H1 (cell line): ENCODE results near the gene SSTR3. TPM values are rescaled to one million over a fixed set of nuclear protein-coding genes. Genes with fewer than 3 reads are reported as not detected.

Experiments used
- CTCF ChIA-PET: fragments of 300-600 bp; sonication (Branson Sonifier 250); formaldehyde crosslinking; loops from one replicate; lab custom pipeline; 2021; ENCODE audit not compliant: partially characterized antibody; lab: Charles Lee
- POLR2A ChIA-PET: fragments of 300-600 bp; sonication (Branson Sonifier 250); formaldehyde crosslinking; loops from one replicate; lab custom pipeline; 2021; ENCODE audit warnings: inconsistent platforms; ENCODE audit not compliant: partially characterized antibody; lab: Charles Lee
- DNase-seq, 2 experiments: peaks; one replicate each; pipeline versions ENCODE4 v3.0.0 to v3.0.0-alpha.2; 2010 to 2022; ENCODE audit warnings: low spot score in 2 of 2, low read depth in 1 of 2, mixed read lengths in 1 of 2
- FAIRE-seq: peaks from 2 replicates; lab custom pipeline; 2011; peaks lifted over from hg19 to GRCh38; lab: Jason Lieb, UNC
- H2AFZ ChIP-seq: 2 replicates; pipeline ENCODE4 v1.8.1; 2012; ENCODE audit warnings: low read length, inconsistent platforms
- H2AK5ac ChIP-seq: 2 replicates; pipeline ENCODE4 v1.6.1; 2013; ENCODE audit warnings: low read depth, low read length
- H2BK120ac ChIP-seq: replicated peaks from 2 replicates; pipeline ENCODE3; 2013; ENCODE audit warnings: low read depth, low read length, inconsistent platforms
- H2BK12ac ChIP-seq: 2 replicates; pipeline ENCODE4 v1.6.1; 2013; ENCODE audit warnings: low read depth, low read length
- H2BK15ac ChIP-seq: 2 replicates; pipeline ENCODE4 v1.6.1; 2013; ENCODE audit warnings: low read length
- H2BK20ac ChIP-seq: 2 replicates; pipeline ENCODE4 v1.6.1; 2013; ENCODE audit warnings: low read length
- H2BK5ac ChIP-seq: 2 replicates; pipeline ENCODE4 v1.6.1; 2013; ENCODE audit warnings: low read depth, low read length
- H3K14ac ChIP-seq: 2 replicates; pipeline ENCODE4 v1.6.1; 2013; ENCODE audit warnings: inconsistent platforms; ENCODE audit not compliant: insufficient read length
- H3K18ac ChIP-seq: 2 replicates; pipeline ENCODE4 v1.6.1; 2013; ENCODE audit warnings: low read length; ENCODE audit errors: extremely low read depth
- H3K23ac ChIP-seq: 2 replicates; pipeline ENCODE4 v1.6.1; 2013; ENCODE audit warnings: inconsistent platforms; ENCODE audit not compliant: insufficient read length
- H3K23me2 ChIP-seq: 2 replicates; pipeline ENCODE4 v1.6.1; 2013; ENCODE audit warnings: low read depth, low read length
- H3K27ac ChIP-seq: 2 replicates; pipeline ENCODE4 v1.6.1; 2011; ENCODE audit warnings: low read depth, low read length, inconsistent platforms
- H3K27me3 ChIP-seq, 4 experiments: replicated peaks in 1 of 4; 1 replicate in 1 of 4; 2 replicates in 3 of 4; pipeline versions ENCODE4 v1.6.1 to v1.8.1; 2011 to 2013; ENCODE audit warnings: low read length in 3 of 4, mild to moderate bottlenecking in 3 of 4, inconsistent platforms in 2 of 4, mixed read lengths in 2 of 4, moderate library complexity in 1 of 4; ENCODE audit not compliant: control insufficient read depth in 3 of 4, insufficient read depth in 3 of 4; ENCODE audit errors: extremely low read depth in 1 of 4
- H3K36me3 ChIP-seq, 4 experiments: 2 replicates each; pipeline versions ENCODE4 v1.6.1 to v1.8.1; 2011 to 2013; ENCODE audit warnings: mild to moderate bottlenecking in 4 of 4, low read length in 3 of 4, moderate library complexity in 2 of 4, control low read depth in 1 of 4, inconsistent platforms in 1 of 4; ENCODE audit not compliant: insufficient read depth in 4 of 4, control insufficient read depth in 2 of 4
- H3K4ac ChIP-seq: replicated peaks from 2 replicates; pipeline ENCODE3; 2013; ENCODE audit warnings: low read length, low read depth, mixed read lengths, inconsistent platforms; ENCODE audit not compliant: insufficient read length
- H3K4me1 ChIP-seq, 4 experiments: replicated peaks in 1 of 4; 1 replicate in 1 of 4; 2 replicates in 3 of 4; pipeline versions ENCODE4 v1.6.1 to v1.8.1; 2011 to 2013; ENCODE audit warnings: low read length in 3 of 4, inconsistent platforms in 2 of 4, mixed read lengths in 1 of 4; ENCODE audit not compliant: insufficient read depth in 4 of 4, control insufficient read depth in 3 of 4
- H3K4me2 ChIP-seq, 2 experiments: 2 replicates each; pipeline versions ENCODE4 v1.6.1 to v1.8.1; 2011 to 2013; ENCODE audit warnings: low read depth in 2 of 2, low read length in 2 of 2, control low read depth in 1 of 2, inconsistent platforms in 1 of 2, mild to moderate bottlenecking in 1 of 2; ENCODE audit not compliant: insufficient read depth in 1 of 2
- H3K4me3 ChIP-seq, 4 experiments: fragments of 200-600, 300-600 bp in 1 of 4; sonication (generic), shearing (Covaris generic), sonication (Bioruptor Twin) in 1 of 4; 2 replicates each; pipeline versions ENCODE4 v1.5.1 to v1.8.1; 2011 to 2016; ENCODE audit warnings: low read length in 4 of 4, low read depth in 3 of 4, control low read depth in 2 of 4, inconsistent platforms in 2 of 4, mild to moderate bottlenecking in 2 of 4, mixed read lengths in 1 of 4, moderate library complexity in 1 of 4; ENCODE audit not compliant: insufficient read depth in 2 of 4; ENCODE audit errors: extremely low read depth in 1 of 4
- H3K56ac ChIP-seq: replicated peaks from 2 replicates; pipeline ENCODE3; 2013; ENCODE audit warnings: low read depth, mild to moderate bottlenecking, mixed read lengths, low read length, inconsistent platforms; ENCODE audit not compliant: insufficient read length
- H3K79me1 ChIP-seq: 2 replicates; pipeline ENCODE4 v1.6.1; 2013; ENCODE audit warnings: low read depth, low read length, control low read depth
- H3K79me2 ChIP-seq, 2 experiments: 2 replicates each; pipeline versions ENCODE4 v1.6.1 to v1.8.1; 2012 to 2013; ENCODE audit warnings: low read length in 2 of 2, mild to moderate bottlenecking in 2 of 2, inconsistent platforms in 1 of 2; ENCODE audit not compliant: insufficient read depth in 2 of 2, control insufficient read depth in 1 of 2
- H3K9ac ChIP-seq, 4 experiments: replicated peaks in 1 of 4; 1 replicate in 1 of 4; 2 replicates in 3 of 4; pipeline versions ENCODE4 v1.6.1 to v1.8.1; 2011 to 2013; ENCODE audit warnings: low read depth in 3 of 4, low read length in 3 of 4, control low read depth in 2 of 4, mild to moderate bottlenecking in 2 of 4, moderate library complexity in 2 of 4, inconsistent platforms in 1 of 4; ENCODE audit errors: extremely low read depth in 1 of 4
- H3K9me3 ChIP-seq, 2 experiments: 2 replicates each; pipeline versions ENCODE4 v1.6.1 to v1.8.1; 2012 to 2013; ENCODE audit warnings: mild to moderate bottlenecking in 2 of 2, moderate library complexity in 2 of 2, control low read depth in 1 of 2, inconsistent platforms in 1 of 2, low read depth in 1 of 2, low read length in 1 of 2, mixed read lengths in 1 of 2; ENCODE audit not compliant: insufficient read depth in 2 of 2
- H4K20me1 ChIP-seq, 2 experiments: replicated peaks in 1 of 2; 2 replicates each; pipeline versions ENCODE3 to v1.8.1; 2011 to 2013; ENCODE audit warnings: inconsistent platforms in 2 of 2, low read length in 2 of 2, mild to moderate bottlenecking in 1 of 2; ENCODE audit not compliant: insufficient read depth in 2 of 2, control insufficient read depth in 1 of 2
- H4K5ac ChIP-seq: 2 replicates; pipeline ENCODE4 v1.6.1; 2013; ENCODE audit warnings: low read length, low read depth, mixed read lengths, inconsistent platforms; ENCODE audit not compliant: insufficient read length
- H4K8ac ChIP-seq: 2 replicates; pipeline ENCODE4 v1.8.0; 2013; ENCODE audit warnings: mild to moderate bottlenecking, moderate library complexity, low read length, inconsistent platforms; ENCODE audit not compliant: insufficient read depth; ENCODE audit errors: extremely low read depth
- H4K91ac ChIP-seq: replicated peaks from 2 replicates; pipeline ENCODE3; 2013; ENCODE audit warnings: low read length, mixed read lengths, inconsistent platforms; ENCODE audit not compliant: insufficient read length
- ATF2 ChIP-seq: IDR thresholded peaks from 2 replicates; pipeline ENCODE4 v1.6.1; 2012; ENCODE audit warnings: low read length, inconsistent platforms
- BRCA1 ChIP-seq: IDR thresholded peaks from 2 replicates; pipeline ENCODE4 v1.6.1; 2012; ENCODE audit warnings: low read depth, low read length, improper control_type of control experiment
- CTCF ChIP-seq, 3 experiments: IDR thresholded peaks; 1 replicate in 2 of 3; 2 replicates in 1 of 3; pipeline versions ENCODE4 v1.5.1 to v1.6.1; 2011; ENCODE audit warnings: low read length in 3 of 3, mild to moderate bottlenecking in 3 of 3, inconsistent platforms in 2 of 3, low read depth in 1 of 3, moderate library complexity in 1 of 3; ENCODE audit not compliant: insufficient read depth in 1 of 3; ENCODE audit errors: control extremely low read depth in 1 of 3
- NRF1 ChIP-seq: IDR thresholded peaks from 2 replicates; pipeline ENCODE4 v1.6.1; 2011; ENCODE audit warnings: mild to moderate bottlenecking, low read depth, low read length, improper control_type of control experiment
- USF2 ChIP-seq: IDR thresholded peaks from 2 replicates; pipeline ENCODE4 v1.6.1; 2011; ENCODE audit warnings: low read length, improper control_type of control experiment
- WGBS, 2 experiments: shearing (Covaris generic) in 1 of 2; methylation state at CpG; one replicate each; pipeline versions ENCODE4 v1.1.6 to v1.1.7; 2013 to 2015; ENCODE audit warnings: low lambda C conversion rate in 2 of 2, mixed read lengths in 2 of 2, inconsistent platforms in 1 of 2, low coverage in 1 of 2, missing lambda C conversion rate in 1 of 2; ENCODE audit not compliant: insufficient replicate concordance in 2 of 2, insufficient coverage in 1 of 2, insufficient read length in 1 of 2; ENCODE audit errors: extremely low coverage in 1 of 2, missing lambda C conversion rate in 1 of 2; 5-methylcytosine and 5-hydroxymethylcytosine counted together
- polyA plus RNA-seq, 7 experiments: library from polyadenylated mRNA; depleted of rRNA in 3 of 7; stranded (reverse) in 5 of 7; unstranded in 2 of 7; fragments of >200 nt in 5 of 7; fragments of 200-250 nt in 2 of 7; gene quantifications; 1 replicate in 5 of 7; 2 replicates in 1 of 7; 4 replicates in 1 of 7; pipeline versions ENCODE4 v1.2.1 to v1.2.3, GENCODE V29; 2011 to 2013; ENCODE audit warnings: missing spikeins in 2 of 7, mixed read lengths in 2 of 7
- total RNA-seq: library from RNA; stranded (reverse); fragmentation: NEBNext Ultra II Directional; extraction: Animal tissue kit (Norgen Biotek cat#: 25700); gene quantifications from 2 replicates; pipeline ENCODE4 v1.2.1, GENCODE V29; 2021

The SSTR3 gene
- total and polyA plus RNA-seq, 2 of the 8 experiments (the other 6 are each of a cell fraction or from before 2014, with no cell fraction given) = 0.22 to 0.77 TPM

- peaks cover 3 to 18% (median 10%) of the 10 kb centered on the region in 4 experiments; a peak in 5 of 7 replicates for H3K4me1 ChIP-seq
- no peak overlapping the region for H3K4ac ChIP-seq
- no peaks in the 10 kb centered on the region for H3K36me3 ChIP-seq
- H3K79me1 ChIP-seq = no peaks in the 10 kb centered on the region
- no peaks in the 10 kb centered on the region for H3K79me2 ChIP-seq
- H3K9me3 ChIP-seq = no peaks in the 10 kb centered on the region
- H3K18ac ChIP-seq = no peak overlapping the region
- no peak overlapping the region for H3K14ac ChIP-seq
- H3K27ac ChIP-seq = no peak overlapping the region
- TF ChIP-seq NRF1 = no peak
- no peak for TF ChIP-seq BRCA1
- no peak for TF ChIP-seq CTCF (IDR thresholded peaks at IDR 0.05; ENCODE audit: control extremely low read depth in 1 of 3, insufficient read depth in 1 of 3, low read depth in 1 of 3, low read length in 3 of 3)
- no peak for TF ChIP-seq ATF2
- TF ChIP-seq USF2 = no peak
- WGBS, 2 experiments = 88% methylated on average over 5 of the region's 5 CpGs; no CpG with 5 or more reads in 1 of the 2 experiments
- no peak overlapping the region for H4K5ac ChIP-seq
- H2AK5ac ChIP-seq = no peak overlapping the region
- no peak overlapping the region for H3K56ac ChIP-seq
- peaks cover 5% of the 10 kb centered on the region for H3K23me2 ChIP-seq
- H2BK12ac ChIP-seq = no peak overlapping the region
- DNase-seq = no peak
- no peak overlapping the region for H3K4me3 ChIP-seq
- no peak overlapping the region for H3K4me2 ChIP-seq
- no peak overlapping the region for H2BK15ac ChIP-seq
- no peak overlapping the region for H2AFZ ChIP-seq
- no peak overlapping the region for H3K9ac ChIP-seq
- H4K8ac ChIP-seq = no peak overlapping the region
- no peaks in the 10 kb centered on the region for H3K27me3 ChIP-seq
- ChIA-PET POLR2A (interaction anchor here (1.1 to 1.4 kb wide), 2 partner anchors 10 to 138 kb away, joined by 3 read pairs; partner anchors contain the start of gene SSTR3), CTCF (interaction anchor here (0.9 to 7.7 kb wide), 6 partner anchors 8 to 272 kb away, joined by 3 to 77 read pairs (median 6); no protein-coding TSS in a partner anchor)
- H4K91ac ChIP-seq = no peak overlapping the region
- no peak overlapping the region for H2BK20ac ChIP-seq
- H2BK5ac ChIP-seq = no peak overlapping the region
- no peak overlapping the region for H3K23ac ChIP-seq
- H2BK120ac ChIP-seq = no peak overlapping the region
- FAIRE-seq = no peak
- H4K20me1 ChIP-seq = peaks cover 0 to 4% of the 10 kb centered on the region in 2 experiments
Measured at GRCh38 chr22:37202001-37202555, 10.2 kb downstream of the SSTR3 start.
